ENCODE data around the gene NBAS. TPM values are rescaled to one million over a fixed set of nuclear protein-coding genes. Genes with fewer than 3 reads are reported as not detected.
"Not testable (repeated sequence)": the region's sequence is repeated elsewhere in the genome, so short reads cannot be mapped to it uniquely, and the experiment has no call there.

Gene NBAS
- total and polyA plus RNA-seq, 12 donors: 26.4 to 79.1 (median 56.3) TPM

GRCh38 chr2:15262792-15263191 lies 298.3 kb downstream of the NBAS start:
- H3K4me3 ChIP-seq: no peak overlapping the region
- no peak overlapping the region for H3K27ac ChIP-seq
- WGBS, 2 donors: 98% methylated on average over 2 of the region's 2 CpGs
- no peaks in the 10 kb centered on the region for H3K4me1 ChIP-seq
- peaks cover 0 to 19% (median 9%) of the 10 kb centered on the region in 11 donors for H3K9me3 ChIP-seq
- no peak for DNase-seq
- no peak for ATAC-seq
- peaks cover 0 to 35% (median 0%) of the 10 kb centered on the region in 9 donors for H3K36me3 ChIP-seq
- no peak for TF ChIP-seq CTCF (IDR thresholded peaks at IDR 0.05)
- intact Hi-C loops (cut with DNase I): no loop called here
- H3K27me3 ChIP-seq: no peaks in the 10 kb centered on the region

GRCh38 chr2:15260835-15261234 lies 300.3 kb downstream of the NBAS start:
- Histone ChIP-seq H3K36me3 (peaks cover 0 to 20% (median 0%) of the 10 kb centered on the region in 9 donors), H3K27ac (no peak overlapping the region), H3K4me1 (no peaks in the 10 kb centered on the region), H3K27me3 (no peaks in the 10 kb centered on the region), H3K9me3 (peaks cover 0 to 22% (median 9%) of the 10 kb centered on the region in 11 donors), H3K4me3 (no peak overlapping the region)
- DNase-seq: no peak
- TF ChIP-seq CTCF (IDR thresholded peaks at IDR 0.05): no peak
- no peak for ATAC-seq
- intact Hi-C loops (cut with DNase I): no loop called here
- 94 to 97% methylated on average over 2 of the region's 2 CpGs for WGBS, 2 donors

GRCh38 chr2:15260196-15260595 lies 300.9 kb downstream of the NBAS start:
- peaks cover 0 to 20% (median 0%) of the 10 kb centered on the region in 9 donors for H3K36me3 ChIP-seq
- no peak overlapping the region for H3K27ac ChIP-seq
- intact Hi-C loops (cut with DNase I): no loop called here
- DNase-seq: no peak
- no peak for ATAC-seq
- H3K27me3 ChIP-seq: no peaks in the 10 kb centered on the region
- TF ChIP-seq CTCF (IDR thresholded peaks at IDR 0.05): no peak
- H3K4me3 ChIP-seq: no peak overlapping the region
- 82 to 86% methylated on average over 3 of the region's 3 CpGs for WGBS, 2 donors
- H3K4me1 ChIP-seq: no peaks in the 10 kb centered on the region
- peaks cover 0 to 22% (median 9%) of the 10 kb centered on the region in 11 donors for H3K9me3 ChIP-seq

- Histone ChIP-seq H3K27me3 (no peaks in the 10 kb centered on the region), H3K4me1 (no peaks in the 10 kb centered on the region), H3K4me3 (no peak overlapping the region), H3K27ac (no peak overlapping the region), H3K36me3 (peaks cover 0 to 16% (median 0%) of the 10 kb centered on the region in 9 donors), H3K9me3 (peaks cover 0 to 22% (median 9%) of the 10 kb centered on the region in 11 donors)
- 72 to 75% methylated on average over 1 of the region's 1 CpG for WGBS, 2 donors
- intact Hi-C loops (cut with DNase I): no loop called here
- TF ChIP-seq CTCF (IDR thresholded peaks at IDR 0.05): no peak
- ATAC-seq: no peak
- no peak for DNase-seq
Observed at GRCh38 chr2:15259356-15259756, 301.8 kb downstream of the NBAS start.

GRCh38 chr2:15258385-15258784 lies 302.7 kb downstream of the NBAS start:
- 96% methylated on average over 7 of the region's 7 CpGs for WGBS, 2 donors
- peaks cover 0 to 22% (median 9%) of the 10 kb centered on the region in 11 donors for H3K9me3 ChIP-seq
- H3K4me1 ChIP-seq; intact Hi-C loops (cut with DNase I); H3K27me3 ChIP-seq; H3K4me3 ChIP-seq; ATAC-seq; H3K27ac ChIP-seq; DNase-seq: not testable (repeated sequence)
- H3K36me3 ChIP-seq: peaks cover 0 to 13% (median 0%) of the 10 kb centered on the region in 9 donors

Data from heart right ventricle (tissue), 16 donors.